DOHH2 (cell line): ENCODE measurements around the gene KLHDC1.

ENCODE experiments used
- H3F3A ChIP-seq: fragments of 200-600 bp; sonication (generic), shearing (Covaris generic); 2 replicates; pipeline ENCODE4 v1.6.0; 2016; ENCODE audit warnings: antibody characterized with exemption, mild to moderate bottlenecking; ENCODE audit not compliant: control insufficient read depth, insufficient read depth
- H3K27ac ChIP-seq: fragments of 200-600 bp; sonication (generic); 2 replicates; pipeline ENCODE4 v1.5.1; 2014; ENCODE audit warnings: low read depth, mild to moderate bottlenecking, low read length, moderate library complexity
- H3K27me3 ChIP-seq: fragments of 200-600 bp; sonication (generic); 2 replicates; pipeline ENCODE4 v1.6.1; 2014; ENCODE audit warnings: mild to moderate bottlenecking, low read length, mixed read lengths; ENCODE audit not compliant: control insufficient read depth
- H3K36me3 ChIP-seq: fragments of 200-600 bp; sonication (generic); 2 replicates; pipeline ENCODE4 v1.6.1; 2014; ENCODE audit warnings: mild to moderate bottlenecking, low read length, moderate library complexity, mixed read lengths; ENCODE audit not compliant: control insufficient read depth
- H3K4me1 ChIP-seq: fragments of 200-600 bp; sonication (generic); 2 replicates; pipeline ENCODE4 v1.6.1; 2014; ENCODE audit warnings: mild to moderate bottlenecking, low read length, mixed read lengths; ENCODE audit not compliant: control insufficient read depth
- H3K4me2 ChIP-seq: fragments of 200-600 bp; sonication (generic); 2 replicates; pipeline ENCODE4 v1.6.0; 2014; ENCODE audit warnings: mild to moderate bottlenecking, low read length, moderate library complexity
- H3K4me3 ChIP-seq: fragments of 200-600 bp; sonication (generic); 2 replicates; pipeline ENCODE4 v1.5.1; 2014; ENCODE audit warnings: mild to moderate bottlenecking, low read length, mixed read lengths
- H3K79me2 ChIP-seq: fragments of 200-600 bp; sonication (generic); 2 replicates; pipeline ENCODE4 v1.6.1; 2014; ENCODE audit warnings: mild to moderate bottlenecking, low read length, mixed read lengths; ENCODE audit not compliant: control insufficient read depth
- H3K9me2 ChIP-seq: fragments of 200-600 bp; sonication (generic); replicated peaks from 2 replicates; pipeline ENCODE4 v1.6.1; 2014; ENCODE audit warnings: mild to moderate bottlenecking, low read length, mixed read lengths; ENCODE audit not compliant: control insufficient read depth
- H3K9me3 ChIP-seq: fragments of 200-600 bp; sonication (generic); 2 replicates; pipeline ENCODE4 v1.6.1; 2014; ENCODE audit warnings: antibody characterized with exemption, low read length, mixed read lengths; ENCODE audit not compliant: control insufficient read depth, insufficient read depth
- H4K20me1 ChIP-seq: fragments of 200-600 bp; sonication (generic); 2 replicates; pipeline ENCODE4 v1.6.0; 2014; ENCODE audit warnings: low read depth, mild to moderate bottlenecking, antibody characterized with exemption, low read length, moderate library complexity; ENCODE audit not compliant: control insufficient read depth, insufficient read depth
- CTCF ChIP-seq: fragments of 200-600 bp; sonication (generic); IDR thresholded peaks from one replicate; pipeline ENCODE4 v1.5.1; 2014; ENCODE audit warnings: antibody characterized with exemption, mild to moderate bottlenecking, low read depth, low read length; ENCODE audit not compliant: poor library complexity, severe bottlenecking
- EZH2phosphoT487 ChIP-seq: fragments of 200-600 bp; sonication (generic); IDR thresholded peaks from 2 replicates; pipeline ENCODE4 v1.6.1; 2017; ENCODE audit warnings: borderline replicate concordance, mild to moderate bottlenecking, antibody characterized with exemption, low read length, moderate library complexity, mixed read lengths

Gene KLHDC1

GRCh38 chr14:49768301-49769121 is 75.6 kb downstream of the KLHDC1 start:
- Histone ChIP-seq H4K20me1 (no peaks in the 10 kb centered on the region; the same call in 1 of the 2 replicates), H3K4me3 (peak overlapping the region; percentile 89), H3K27me3 (no peaks in the 10 kb centered on the region), H3K79me2 (peaks cover 33% of the 10 kb centered on the region), H3K9me3 (no peaks in the 10 kb centered on the region), H3K4me2 (peak overlapping the region; percentile 80), H3K27ac (peak overlapping the region; percentile 89), H3K9me2 (no peaks in the 10 kb centered on the region), H3K4me1 (peaks cover 51% of the 10 kb centered on the region), H3F3A (peaks cover 12% of the 10 kb centered on the region), H3K36me3 (peaks cover 12% of the 10 kb centered on the region; the same call in 1 of the 2 replicates)
- no peak for TF ChIP-seq EZH2phosphoT487
- no peak for TF ChIP-seq CTCF

GRCh38 chr14:49769171-49769570 is 76.3 kb downstream of the KLHDC1 start:
- Histone ChIP-seq H4K20me1 (no peaks in the 10 kb centered on the region; the same call in 1 of the 2 replicates), H3K4me2 (peak overlapping the region; percentile 80), H3K4me3 (peak overlapping the region; percentile 89), H3K27ac (peak overlapping the region; percentile 89), H3K27me3 (no peaks in the 10 kb centered on the region), H3K9me2 (no peaks in the 10 kb centered on the region), H3K36me3 (peaks cover 17% of the 10 kb centered on the region), H3K79me2 (peaks cover 33% of the 10 kb centered on the region), H3K9me3 (no peaks in the 10 kb centered on the region), H3K4me1 (peaks cover 51% of the 10 kb centered on the region), H3F3A (peaks cover 12% of the 10 kb centered on the region)
- no peak for TF ChIP-seq EZH2phosphoT487
- TF ChIP-seq CTCF = no peak

- H3K27me3 ChIP-seq = no peaks in the 10 kb centered on the region
- H3K4me1 ChIP-seq = peaks cover 51% of the 10 kb centered on the region
- H3K36me3 ChIP-seq = peaks cover 22% of the 10 kb centered on the region
- peak overlapping the region; percentile 89 for H3K27ac ChIP-seq
- H3K79me2 ChIP-seq = peaks cover 33% of the 10 kb centered on the region
- H3K4me2 ChIP-seq = peak overlapping the region; percentile 80
- no peaks in the 10 kb centered on the region; the same call in none of the 2 replicates for H4K20me1 ChIP-seq
- H3K9me2 ChIP-seq = no peaks in the 10 kb centered on the region
- H3K4me3 ChIP-seq = peak overlapping the region; percentile 89
- peaks cover 17% of the 10 kb centered on the region for H3F3A ChIP-seq
- TF ChIP-seq EZH2phosphoT487 = no peak
- TF ChIP-seq CTCF = no peak
- no peaks in the 10 kb centered on the region for H3K9me3 ChIP-seq
Observed at GRCh38 chr14:49769581-49770211, 76.8 kb downstream of the KLHDC1 start.
